HG03457 (cell line): ENCODE results near the gene PCTP.
A peak's percentile ranks its signal among the peaks of the same experiment; 100 is the strongest.

Experiments
- ATAC-seq: cut with Tn5 transposase; IDR thresholded peaks from one replicate; pipeline ENCODE4 v1.9.1; 2021; ENCODE audit warnings: moderate number of reproducible peaks; ENCODE audit not compliant: unreplicated experiment

PCTP gene

GRCh38 chr17:55727275-55727674 is 23.6 kb upstream of the PCTP start:
- ATAC-seq: no peak

GRCh38 chr17:55727920-55728319 is 22.9 kb upstream of the PCTP start:
- ATAC-seq: no peak

GRCh38 chr17:55728361-55728760 is 22.5 kb upstream of the PCTP start:
- ATAC-seq: no peak

GRCh38 chr17:55728833-55729232 is 22.0 kb upstream of the PCTP start:
- no peak for ATAC-seq

- no peak for ATAC-seq
These were observed 21.4 kb upstream of the PCTP start for GRCh38 chr17:55729484-55729883.

- no peak for ATAC-seq
These were observed 20.5 kb upstream of the PCTP start for GRCh38 chr17:55730380-55730779.

GRCh38 chr17:55730808-55731207 is 20.0 kb upstream of the PCTP start:
- no peak for ATAC-seq

GRCh38 chr17:55731586-55732250 is 19.1 kb upstream of the PCTP start:
- no peak for ATAC-seq

- ATAC-seq: no peak
These were observed 16.6 kb upstream of the PCTP start for GRCh38 chr17:55734128-55734781.

GRCh38 chr17:55735731-55736405 is 15.0 kb upstream of the PCTP start:
- ATAC-seq: no peak

- ATAC-seq: no peak
These were observed 12.8 kb upstream of the PCTP start for GRCh38 chr17:55737976-55738501.

- no peak for ATAC-seq
These were observed 10.1 kb upstream of the PCTP start for GRCh38 chr17:55740511-55741355.

GRCh38 chr17:55741356-55741700 is 9.5 kb upstream of the PCTP start:
- no peak for ATAC-seq

- peak; percentile 89 for ATAC-seq
These were observed 8.4 kb upstream of the PCTP start for GRCh38 chr17:55742272-55743102.

- peak; percentile 32 for ATAC-seq
These were observed 7.7 kb upstream of the PCTP start for GRCh38 chr17:55743103-55743679.

GRCh38 chr17:55745258-55745657 is 5.6 kb upstream of the PCTP start:
- ATAC-seq: no peak

- no peak for ATAC-seq
These were observed 4.4 kb upstream of the PCTP start for GRCh38 chr17:55746466-55746865.

- no peak for ATAC-seq
These were observed 3.6 kb upstream of the PCTP start for GRCh38 chr17:55747209-55747608.

GRCh38 chr17:55748841-55749240 is 2.0 kb upstream of the PCTP start:
- no peak for ATAC-seq

GRCh38 chr17:55749985-55750384 is 866 bp upstream of the PCTP start:
- ATAC-seq: no peak
